Ectodermal cell (in vitro differentiated cells): ENCODE results near the gene MAN2B2. TPM values are rescaled to one million over a fixed set of nuclear protein-coding genes. Genes with fewer than 3 reads are reported as not detected.

Experiments
- H3K27ac ChIP-seq: 2 replicates; pipeline ENCODE4 v1.7.0; 2013; ENCODE audit warnings: mild to moderate bottlenecking, low read depth, low read length; ENCODE audit not compliant: insufficient read depth, poor library complexity, severe bottlenecking
- H3K27me3 ChIP-seq: 2 replicates; pipeline ENCODE4 v1.7.0; 2013; ENCODE audit warnings: mild to moderate bottlenecking, low read length; ENCODE audit not compliant: insufficient read depth, control insufficient read depth, poor library complexity, severe bottlenecking
- H3K36me3 ChIP-seq: one replicate; pipeline ENCODE4 v1.7.0; 2013; ENCODE audit warnings: low read length; ENCODE audit not compliant: control insufficient read depth, insufficient read depth
- H3K4me1 ChIP-seq: one replicate; pipeline ENCODE4 v1.7.0; 2013; ENCODE audit warnings: low read length; ENCODE audit not compliant: control insufficient read depth, insufficient read depth
- H3K4me3 ChIP-seq: 2 replicates; pipeline ENCODE4 v1.7.0; 2013; ENCODE audit warnings: low read depth, low read length, control low read depth; ENCODE audit not compliant: insufficient read depth
- H3K9me3 ChIP-seq: 2 replicates; pipeline ENCODE4 v1.7.0; 2013; ENCODE audit warnings: mild to moderate bottlenecking, low read length, moderate library complexity; ENCODE audit not compliant: control insufficient read depth
- WGBS, 2 experiments: methylation state at CpG; one replicate each; pipeline ENCODE4 v1.1.7; 2013; ENCODE audit warnings: missing lambda C conversion rate in 2 of 2; 5-methylcytosine and 5-hydroxymethylcytosine counted together
- polyA plus RNA-seq, 4 experiments: library from polyadenylated mRNA; stranded (reverse); fragments of 50-300 nt; gene quantifications; one replicate each; pipeline ENCODE4 v1.2.3, GENCODE V29; 2013

The MAN2B2 gene
- 6.1 TPM for polyA plus RNA-seq (2013, experiment 1 of 4)
- polyA plus RNA-seq (2013, experiment 2 of 4): 7.0 TPM
- polyA plus RNA-seq (2013, experiment 3 of 4): 5.9 TPM
- 6.8 TPM for polyA plus RNA-seq (2013, experiment 4 of 4)

- no peaks in the 10 kb centered on the region for H3K4me1 ChIP-seq
- no peaks in the 10 kb centered on the region for H3K9me3 ChIP-seq
- no peak within 1 kb of the TSS for H3K27ac ChIP-seq
- H3K27me3 ChIP-seq: peaks cover 21% of the 10 kb centered on the region
- H3K36me3 ChIP-seq: peaks cover 5% of the 10 kb centered on the region
- 1% methylated on average over 62 of the region's 62 CpGs for WGBS, 2 experiments
- peak within 1 kb of the TSS; percentile 73 for H3K4me3 ChIP-seq
These were observed at the start of gene MAN2B2 for GRCh38 chr4:6574747-6575502. Gene MAN2B2 (plus strand): TSS chr4:6575189. CDS start chr4:6575211, 22 bp downstream.

- no peaks in the 10 kb centered on the region for H3K9me3 ChIP-seq
- no peaks in the 10 kb centered on the region for H3K27me3 ChIP-seq
- WGBS, 2 experiments: 90 to 93% methylated on average over 9 of the region's 9 CpGs
- H3K4me3 ChIP-seq: no peak overlapping the region
- no peak overlapping the region for H3K27ac ChIP-seq
- peaks cover 5% of the 10 kb centered on the region for H3K4me1 ChIP-seq
- H3K36me3 ChIP-seq: no peaks in the 10 kb centered on the region
These were observed 49.5 kb upstream of the MAN2B2 start for GRCh38 chr4:6525474-6525873.

GRCh38 chr4:6526156-6526555 is 48.8 kb upstream of the MAN2B2 start:
- H3K27ac ChIP-seq: no peak overlapping the region
- 80 to 83% methylated on average over 5 of the region's 5 CpGs for WGBS, 2 experiments
- no peaks in the 10 kb centered on the region for H3K27me3 ChIP-seq
- no peaks in the 10 kb centered on the region for H3K9me3 ChIP-seq
- H3K36me3 ChIP-seq: no peaks in the 10 kb centered on the region
- H3K4me3 ChIP-seq: no peak overlapping the region
- peaks cover 5% of the 10 kb centered on the region for H3K4me1 ChIP-seq

GRCh38 chr4:6526671-6527091 is 48.3 kb upstream of the MAN2B2 start:
- no peaks in the 10 kb centered on the region for H3K27me3 ChIP-seq
- H3K27ac ChIP-seq: no peak overlapping the region
- 64 to 66% methylated on average over 9 of the region's 9 CpGs for WGBS, 2 experiments
- H3K4me3 ChIP-seq: no peak overlapping the region
- no peaks in the 10 kb centered on the region for H3K9me3 ChIP-seq
- H3K4me1 ChIP-seq: peaks cover 5% of the 10 kb centered on the region
- no peaks in the 10 kb centered on the region for H3K36me3 ChIP-seq

GRCh38 chr4:6527259-6527658 is 47.7 kb upstream of the MAN2B2 start:
- H3K36me3 ChIP-seq: no peaks in the 10 kb centered on the region
- H3K4me1 ChIP-seq: peaks cover 5% of the 10 kb centered on the region
- H3K27me3 ChIP-seq: no peaks in the 10 kb centered on the region
- no peaks in the 10 kb centered on the region for H3K9me3 ChIP-seq
- H3K4me3 ChIP-seq: no peak overlapping the region
- H3K27ac ChIP-seq: no peak overlapping the region
- WGBS, 2 experiments: 94% methylated on average over 8 of the region's 8 CpGs

- no peak overlapping the region for H3K4me3 ChIP-seq
- no peak overlapping the region for H3K27ac ChIP-seq
- no peaks in the 10 kb centered on the region for H3K27me3 ChIP-seq
- H3K4me1 ChIP-seq: peaks cover 5% of the 10 kb centered on the region
- no peaks in the 10 kb centered on the region for H3K36me3 ChIP-seq
- WGBS, 2 experiments: 89% methylated on average over 26 of the region's 26 CpGs
- H3K9me3 ChIP-seq: no peaks in the 10 kb centered on the region
These were observed 47.0 kb upstream of the MAN2B2 start for GRCh38 chr4:6527683-6528595.

- Histone ChIP-seq H3K9me3 (no peaks in the 10 kb centered on the region), H3K4me1 (peaks cover 5% of the 10 kb centered on the region), H3K4me3 (no peak overlapping the region), H3K27ac (no peak overlapping the region), H3K27me3 (no peaks in the 10 kb centered on the region), H3K36me3 (no peaks in the 10 kb centered on the region)
- 58 to 60% methylated on average over 10 of the region's 10 CpGs for WGBS, 2 experiments
These were observed 46.0 kb upstream of the MAN2B2 start for GRCh38 chr4:6529021-6529420.

GRCh38 chr4:6530301-6530700 is 44.7 kb upstream of the MAN2B2 start:
- Histone ChIP-seq H3K27me3 (no peaks in the 10 kb centered on the region), H3K36me3 (no peaks in the 10 kb centered on the region), H3K4me1 (peaks cover 5% of the 10 kb centered on the region), H3K9me3 (no peaks in the 10 kb centered on the region), H3K4me3 (no peak overlapping the region), H3K27ac (no peak overlapping the region)
- WGBS, 2 experiments: 92 to 93% methylated on average over 15 of the region's 15 CpGs

GRCh38 chr4:6530964-6531363 is 44.0 kb upstream of the MAN2B2 start:
- no peaks in the 10 kb centered on the region for H3K36me3 ChIP-seq
- no peak overlapping the region for H3K27ac ChIP-seq
- H3K27me3 ChIP-seq: no peaks in the 10 kb centered on the region
- H3K9me3 ChIP-seq: no peaks in the 10 kb centered on the region
- WGBS, 2 experiments: 81 to 83% methylated on average over 9 of the region's 9 CpGs
- H3K4me1 ChIP-seq: peaks cover 5% of the 10 kb centered on the region
- H3K4me3 ChIP-seq: no peak overlapping the region

GRCh38 chr4:6532102-6532501 is 42.9 kb upstream of the MAN2B2 start:
- Histone ChIP-seq H3K36me3 (no peaks in the 10 kb centered on the region), H3K4me1 (peaks cover 5% of the 10 kb centered on the region), H3K9me3 (no peaks in the 10 kb centered on the region), H3K27me3 (no peaks in the 10 kb centered on the region), H3K4me3 (no peak overlapping the region), H3K27ac (no peak overlapping the region)
- 61 to 62% methylated on average over 3 of the region's 3 CpGs for WGBS, 2 experiments
